HG03571 (cell line): Measurements from ENCODE around the gene NLRC5.

Source experiments
- ATAC-seq: cut with Tn5 transposase; IDR thresholded peaks from one replicate; pipeline ENCODE4 v1.9.1; 2021; ENCODE audit not compliant: unreplicated experiment

The NLRC5 gene

GRCh38 chr16:56988948-56989945 is at the start of gene NLRC5:
Gene NLRC5 (plus strand): TSS chr16:56989557. CDS start chr16:57020713, 31,156 bp downstream.
- peak; percentile 68 for ATAC-seq

- ATAC-seq = no peak
These were observed 49.6 kb upstream of the NLRC5 start for GRCh38 chr16:56939801-56940200.

- no peak for ATAC-seq
These were observed 48.3 kb upstream of the NLRC5 start for GRCh38 chr16:56941092-56941491.

GRCh38 chr16:56941856-56942331 is 47.5 kb upstream of the NLRC5 start:
- ATAC-seq = no peak

- no peak for ATAC-seq
These were observed 45.5 kb upstream of the NLRC5 start for GRCh38 chr16:56943761-56944375.

- no peak for ATAC-seq
These were observed 44.2 kb upstream of the NLRC5 start for GRCh38 chr16:56944954-56945839.

GRCh38 chr16:56945847-56946527 is 43.4 kb upstream of the NLRC5 start:
- no peak for ATAC-seq

- ATAC-seq = no peak
These were observed 42.4 kb upstream of the NLRC5 start for GRCh38 chr16:56946767-56947603.

GRCh38 chr16:56947604-56947995 is 41.8 kb upstream of the NLRC5 start:
- ATAC-seq = no peak

GRCh38 chr16:56948234-56948633 is 41.1 kb upstream of the NLRC5 start:
- ATAC-seq = no peak

- ATAC-seq = no peak
These were observed 39.3 kb upstream of the NLRC5 start for GRCh38 chr16:56950051-56950450.

- ATAC-seq = no peak
These were observed 38.9 kb upstream of the NLRC5 start for GRCh38 chr16:56950455-56950854.

GRCh38 chr16:56950881-56951771 is 38.2 kb upstream of the NLRC5 start:
- ATAC-seq = peak; percentile 46

- ATAC-seq = no peak
These were observed 36.4 kb upstream of the NLRC5 start for GRCh38 chr16:56953006-56953405.

- no peak for ATAC-seq
These were observed 33.3 kb upstream of the NLRC5 start for GRCh38 chr16:56956076-56956475.

GRCh38 chr16:56956756-56957155 is 32.6 kb upstream of the NLRC5 start:
- ATAC-seq = no peak

- no peak for ATAC-seq
These were observed 28.6 kb upstream of the NLRC5 start for GRCh38 chr16:56960681-56961281.

GRCh38 chr16:56961386-56961785 is 28.0 kb upstream of the NLRC5 start:
- ATAC-seq = no peak
